ENCODE results near the gene XXYLT1.

- TF ChIP-seq POLR2AphosphoS5 (IDR thresholded peaks at IDR 0.05): no peak
- no peak for TF ChIP-seq CTCF (IDR thresholded peaks at IDR 0.05)
- TF ChIP-seq POLR2A (IDR thresholded peaks at IDR 0.05): no peak
- no peak for TF ChIP-seq EP300 (IDR thresholded peaks at IDR 0.05)
Observed at GRCh38 chr3:195140816-195141793, 129.9 kb downstream of the XXYLT1 start.
